Body of pancreas (tissue), 4 donors: ENCODE measurements around the gene CDH6.

ENCODE experiments used
- CTCF ChIP-seq, 7 experiments: fragments of 450-650 bp in 4 of 7; fragments of 200-600 bp in 3 of 7; sonication (generic) in 3 of 7; IDR thresholded peaks; one replicate each; pipeline ENCODE4 v1.5.1; 2016 to 2019; ENCODE audit warnings: antibody characterized with exemption in 7 of 7
- POLR2A ChIP-seq, 3 donors: fragments of 450-650 bp; IDR thresholded peaks; one replicate each; pipeline ENCODE4 v1.6.1; 2016; ENCODE audit warnings: antibody characterized with exemption in 3 of 3, mild to moderate bottlenecking in 2 of 3

- TF ChIP-seq POLR2A (IDR thresholded peaks at IDR 0.05) (no peak), CTCF (IDR thresholded peaks at IDR 0.05) (no peak)
Observed at GRCh38 chr5:31335456-31335855, 142.0 kb downstream of the CDH6 start.
